Panc1 (cell line): ENCODE data around the gene ABHD16B.

Experiments
- CTCF ChIP-seq: fragments of 450-650 bp; IDR thresholded peaks from 2 replicates; pipeline ENCODE4 v1.5.1; 2017; ENCODE audit warnings: mild to moderate bottlenecking
- REST ChIP-seq, 2 experiments: IDR thresholded peaks; 2 replicates each; pipeline ENCODE4 v1.6.1; 2011 to 2012; ENCODE audit warnings: low read depth in 2 of 2, control low read depth in 1 of 2, low read length in 1 of 2, mild to moderate bottlenecking in 1 of 2, moderate library complexity in 1 of 2; ENCODE audit not compliant: insufficient read depth in 1 of 2

GRCh38 chr20:63894358-63895201 lies 33.3 kb downstream of the ABHD16B start, which contains the start of gene DNAJC5:
- TF ChIP-seq CTCF (no peak), REST (IDR thresholded peaks at IDR 0.05; ENCODE audit: insufficient read depth in 1 of 2, low read depth in 2 of 2, low read length in 1 of 2) (no peak)
